ENCODE data around the gene WNT3A.

WNT3A gene

GRCh38 chr1:228109073-228109961, 102.5 kb downstream of the WNT3A start, which contains the start of gene MRPL55:
MRPL55 (minus strand) TSS chr1:228109299; CDS start chr1:228108260, 1,039 bp downstream.
- H3K4me3 ChIP-seq (replicated peaks; ENCODE audit: low read depth, low read length) = peak within 1 kb of the TSS; percentile 99
- no peaks in the 10 kb centered on the region for H3K27me3 ChIP-seq (replicated peaks; ENCODE audit: control insufficient read depth, insufficient read depth, low read length)
- peak; percentile 98 for DNase-seq (ENCODE audit: extremely low read depth, insufficient read length)
- TF ChIP-seq CTCF (IDR thresholded peaks at IDR 0.05; ENCODE audit: insufficient read depth, low read length, poor library complexity, severe bottlenecking) = peak; percentile 5
- H3K36me3 ChIP-seq (ENCODE audit: control insufficient read depth, insufficient read depth, low read length) = peaks cover 15% of the 10 kb centered on the region

GRCh38 chr1:228109962-228110488, 103.2 kb downstream of the WNT3A start:
- Histone ChIP-seq H3K27me3 (replicated peaks; ENCODE audit: control insufficient read depth, insufficient read depth, low read length) (no peaks in the 10 kb centered on the region), H3K36me3 (ENCODE audit: control insufficient read depth, insufficient read depth, low read length) (peaks cover 15% of the 10 kb centered on the region), H3K4me3 (replicated peaks; ENCODE audit: low read depth, low read length) (peak overlapping the region; percentile 99)
- TF ChIP-seq CTCF (IDR thresholded peaks at IDR 0.05; ENCODE audit: insufficient read depth, low read length, poor library complexity, severe bottlenecking) = no peak
- no peak for DNase-seq (ENCODE audit: extremely low read depth, insufficient read length)

- H3K36me3 ChIP-seq (ENCODE audit: control insufficient read depth, insufficient read depth, low read length) = peaks cover 15% of the 10 kb centered on the region
- H3K4me3 ChIP-seq (replicated peaks; ENCODE audit: low read depth, low read length) = no peak overlapping the region
- DNase-seq (ENCODE audit: extremely low read depth, insufficient read length) = no peak
- H3K27me3 ChIP-seq (replicated peaks; ENCODE audit: control insufficient read depth, insufficient read depth, low read length) = no peaks in the 10 kb centered on the region
- no peak for TF ChIP-seq CTCF (IDR thresholded peaks at IDR 0.05; ENCODE audit: insufficient read depth, low read length, poor library complexity, severe bottlenecking)
These were observed 103.8 kb downstream of the WNT3A start for GRCh38 chr1:228110556-228110955.

Data from GM06990 (cell line).